IMR-90 (cell line): ENCODE measurements around the gene DNM2. TPM values are rescaled to one million over a fixed set of nuclear protein-coding genes. Genes with fewer than 3 reads are reported as not detected.

Experiments
- ATAC-seq: fragments of 200-7000 bp; cut with Tn5 transposase; 2 replicates; pipeline ENCODE4 v1.9.1; 2020; ENCODE audit warnings: low read depth, mild to moderate bottlenecking, moderate library complexity
- BruUV-seq: library from RNA; stranded (reverse); fragments of 400-500 nt; replicated peaks from 2 replicates; lab custom pipeline; 2021; lab: Mats Ljungman, UMichigan
- CTCF ChIA-PET: fragments of 300-600 bp; formaldehyde crosslinking; extraction: SDS; loops from one replicate; lab custom pipeline; 2021; ENCODE audit warnings: antibody characterized with exemption; lab: Yijun Ruan, JAX
- POLR2A ChIA-PET: fragments of 300-600 bp; sonication (Branson Sonifier 250); formaldehyde crosslinking; loops from one replicate; lab custom pipeline; 2022; ENCODE audit warnings: antibody characterized with exemption; ENCODE audit not compliant: unreplicated experiment; lab: Charles Lee
- DNase-seq: peaks from one replicate; pipeline ENCODE4 v3.0.0; 2013
- H2AFZ ChIP-seq: replicated peaks from 2 replicates; pipeline ENCODE3; 2013; ENCODE audit warnings: low read length, mild to moderate bottlenecking; ENCODE audit not compliant: poor library complexity
- H2AK5ac ChIP-seq: 2 replicates; pipeline ENCODE4 v1.6.1; 2013; ENCODE audit warnings: low read depth, low read length, inconsistent platforms
- H2AK9ac ChIP-seq: replicated peaks from 2 replicates; pipeline ENCODE3; 2013; ENCODE audit warnings: mild to moderate bottlenecking, low read depth, low read length, moderate library complexity; ENCODE audit not compliant: poor library complexity
- H2BK120ac ChIP-seq: 2 replicates; pipeline ENCODE4 v1.6.1; 2013; ENCODE audit warnings: low read depth, low read length, inconsistent platforms
- H2BK15ac ChIP-seq: 3 replicates; pipeline ENCODE4 v1.6.1; 2013; ENCODE audit warnings: low read depth, low read length, inconsistent platforms
- H2BK20ac ChIP-seq: 2 replicates; pipeline ENCODE4 v1.6.1; 2013; ENCODE audit warnings: low read depth, mild to moderate bottlenecking, inconsistent platforms, low read length, moderate library complexity
- H2BK5ac ChIP-seq: 2 replicates; pipeline ENCODE4 v1.6.1; 2013; ENCODE audit warnings: mild to moderate bottlenecking, low read depth, low read length, inconsistent platforms; ENCODE audit not compliant: poor library complexity, severe bottlenecking
- H3K14ac ChIP-seq: replicated peaks from 2 replicates; pipeline ENCODE4 v1.6.1; 2013; ENCODE audit warnings: low read depth, low read length, inconsistent platforms
- H3K18ac ChIP-seq: 2 replicates; pipeline ENCODE4 v1.6.1; 2013; ENCODE audit warnings: low read depth, low read length, control low read depth
- H3K23ac ChIP-seq: 2 replicates; pipeline ENCODE4 v1.6.1; 2013; ENCODE audit warnings: low read depth, low read length, inconsistent platforms
- H3K27ac ChIP-seq: 2 replicates; pipeline ENCODE4 v1.5.1; 2013; ENCODE audit warnings: mild to moderate bottlenecking, control low read depth, low read length; ENCODE audit not compliant: insufficient read depth
- H3K27me3 ChIP-seq: 2 replicates; pipeline ENCODE4 v1.6.1; 2013; ENCODE audit warnings: low read length; ENCODE audit not compliant: control insufficient read depth, insufficient read depth
- H3K36me3 ChIP-seq: 2 replicates; pipeline ENCODE4 v1.6.1; 2013; ENCODE audit warnings: low read length, mixed read lengths; ENCODE audit not compliant: control insufficient read depth, insufficient read depth
- H3K4ac ChIP-seq: 2 replicates; pipeline ENCODE4 v1.6.1; 2013; ENCODE audit warnings: low read depth, low read length, inconsistent platforms
- H3K4me1 ChIP-seq: 2 replicates; pipeline ENCODE4 v1.6.1; 2013; ENCODE audit warnings: low read length, mixed read lengths; ENCODE audit not compliant: control insufficient read depth, insufficient read depth
- H3K4me2 ChIP-seq: 2 replicates; pipeline ENCODE4 v1.6.1; 2013; ENCODE audit warnings: low read depth, mild to moderate bottlenecking, control low read depth, low read length, moderate library complexity
- H3K4me3 ChIP-seq: 2 replicates; pipeline ENCODE4 v1.5.1; 2013; ENCODE audit warnings: low read depth, mild to moderate bottlenecking, control low read depth, low read length, moderate library complexity; ENCODE audit not compliant: insufficient read depth
- H3K56ac ChIP-seq: 2 replicates; pipeline ENCODE4 v1.6.1; 2013; ENCODE audit warnings: low read length, inconsistent platforms; ENCODE audit not compliant: insufficient read depth; ENCODE audit errors: extremely low read depth
- H3K79me1 ChIP-seq, 2 experiments: 2 replicates each; pipeline ENCODE4 v1.6.1; 2013; ENCODE audit warnings: low read length in 2 of 2, inconsistent platforms in 1 of 2, low read depth in 1 of 2
- H3K9ac ChIP-seq: 2 replicates; pipeline ENCODE4 v1.6.1; 2013; ENCODE audit warnings: low read depth, low read length, control low read depth
- H3K9me1 ChIP-seq: 2 replicates; pipeline ENCODE4 v1.6.1; 2013; ENCODE audit warnings: low read length, inconsistent platforms; ENCODE audit not compliant: insufficient read depth
- H3K9me3 ChIP-seq: 2 replicates; pipeline ENCODE4 v1.6.1; 2013; ENCODE audit warnings: low read length; ENCODE audit not compliant: control insufficient read depth, insufficient read depth
- H4K20me1 ChIP-seq: 2 replicates; pipeline ENCODE4 v1.6.1; 2013; ENCODE audit warnings: low read length, inconsistent platforms; ENCODE audit not compliant: insufficient read depth
- H4K5ac ChIP-seq: 2 replicates; pipeline ENCODE4 v1.6.1; 2013; ENCODE audit warnings: mild to moderate bottlenecking, low read depth, low read length, control low read depth
- H4K8ac ChIP-seq, 2 experiments: 2 replicates each; pipeline ENCODE4 v1.6.1; 2013; ENCODE audit warnings: low read depth in 2 of 2, low read length in 2 of 2, control low read depth in 1 of 2, inconsistent platforms in 1 of 2
- H4K91ac ChIP-seq: 2 replicates; pipeline ENCODE4 v1.6.1; 2013; ENCODE audit warnings: low read depth, low read length, inconsistent platforms; ENCODE audit not compliant: insufficient read depth
- CEBPB ChIP-seq: IDR thresholded peaks from 2 replicates; pipeline ENCODE4 v1.6.1; 2012; ENCODE audit warnings: low read depth, low read length, improper control_type of control experiment
- CHD1 ChIP-seq: IDR thresholded peaks from 2 replicates; pipeline ENCODE4 v1.6.1; 2012; ENCODE audit warnings: low read depth, low read length, improper control_type of control experiment
- ELK1 ChIP-seq: fragments of 150-350 bp; IDR thresholded peaks from 2 replicates; pipeline ENCODE4 v1.6.1; 2016; ENCODE audit warnings: low read depth, mild to moderate bottlenecking, low read length, moderate library complexity, borderline replicate concordance
- FOS ChIP-seq: fragments of 150-350 bp; IDR thresholded peaks from 2 replicates; pipeline ENCODE4 v1.6.1; 2016; ENCODE audit warnings: low read depth, low read length
- MAFK ChIP-seq: IDR thresholded peaks from 2 replicates; pipeline ENCODE4 v1.6.1; 2012; ENCODE audit warnings: low read depth, low read length, improper control_type of control experiment
- MAZ ChIP-seq: IDR thresholded peaks from 2 replicates; pipeline ENCODE4 v1.6.1; 2012; ENCODE audit warnings: low read depth, mild to moderate bottlenecking, low read length, improper control_type of control experiment, moderate library complexity, borderline replicate concordance
- MXI1 ChIP-seq: IDR thresholded peaks from 2 replicates; pipeline ENCODE4 v1.6.1; 2012; ENCODE audit warnings: low read depth, mild to moderate bottlenecking, low read length, moderate library complexity, borderline replicate concordance
- NFE2L2 ChIP-seq: fragments of 150-350 bp; IDR thresholded peaks from 2 replicates; pipeline ENCODE4 v1.6.1; 2016; ENCODE audit warnings: low read depth, mild to moderate bottlenecking, low read length
- POLR2A ChIP-seq: IDR thresholded peaks from 2 replicates; pipeline ENCODE4 v1.6.1; 2012; ENCODE audit warnings: mild to moderate bottlenecking, low read depth, low read length
- RAD21 ChIP-seq: IDR thresholded peaks from 2 replicates; pipeline ENCODE4 v1.6.1; 2012; ENCODE audit warnings: low read length, improper control_type of control experiment
- RCOR1 ChIP-seq: IDR thresholded peaks from 2 replicates; pipeline ENCODE4 v1.6.1; 2012; ENCODE audit warnings: mild to moderate bottlenecking, low read length, improper control_type of control experiment; ENCODE audit not compliant: insufficient replicate concordance
- RFX5 ChIP-seq: IDR thresholded peaks from 2 replicates; pipeline ENCODE4 v1.8.0; 2012; ENCODE audit warnings: low read depth, mild to moderate bottlenecking, low read length, moderate library complexity
- SMC3 ChIP-seq: fragments of 150-350 bp; IDR thresholded peaks from 2 replicates; pipeline ENCODE4 v1.6.1; 2016; ENCODE audit warnings: low read depth, mild to moderate bottlenecking, antibody characterized with exemption, low read length, moderate library complexity
- USF2 ChIP-seq: fragments of 150-350 bp; IDR thresholded peaks from 2 replicates; pipeline ENCODE4 v1.6.1; 2017; ENCODE audit warnings: mild to moderate bottlenecking, antibody characterized with exemption, low read length, low read depth
- WGBS, 2 experiments: methylation state at CpG; one replicate each; pipeline versions ENCODE4 v1.1.5 to v1.1.7; 2013; ENCODE audit warnings: missing lambda C conversion rate in 2 of 2; ENCODE audit not compliant: insufficient read length in 1 of 2; ENCODE audit errors: extremely low coverage in 2 of 2; 5-methylcytosine and 5-hydroxymethylcytosine counted together
- dilution Hi-C: fragments of 300-500 bp; cut with HindIII; formaldehyde crosslinking; loops from one replicate; pipeline ENCODE4 v1.14.3; 2018; ENCODE audit warnings: low sequenced_read_pairs; ENCODE audit not compliant: unreplicated experiment
- in situ Hi-C: fragments of 300-500 bp; cut with MboI; formaldehyde crosslinking; loops from 3 replicates; pipeline ENCODE4 v1.14.3; 2019; ENCODE audit warnings: low sequenced_read_pairs, inconsistent platforms, mixed read lengths
- intact Hi-C: fragments of 100-400 bp; cut with micrococcal nuclease; formaldehyde crosslinking; loops from 2 replicates; pipeline ENCODE4 v1.10.0; 2022
- polyA plus RNA-seq, 3 experiments: library from polyadenylated mRNA; depleted of rRNA; stranded (reverse); fragments of >200 nt; gene quantifications; 2 replicates each; pipeline ENCODE4 v1.2.3, GENCODE V29; 2012; ENCODE audit warnings: low replicate concordance in 1 of 3
- total RNA-seq: library from RNA; depleted of rRNA; stranded (reverse); fragments of >200 nt; gene quantifications from 2 replicates; pipeline ENCODE4 v1.2.3, GENCODE V29; 2012

DNM2 gene
- total and polyA plus RNA-seq, 2 of the 4 experiments (the other 2 are of a cell fraction) = 55.6 to 74.2 TPM

GRCh38 chr19:10823690-10824089, 105.8 kb downstream of the DNM2 start:
- ATAC-seq = no peak
- peaks cover 10% of the 10 kb centered on the region; the same call in 1 of the 2 replicates for H3K9me1 ChIP-seq
- H3K9me3 ChIP-seq = no peaks in the 10 kb centered on the region
- H3K27me3 ChIP-seq = no peaks in the 10 kb centered on the region
- dilution Hi-C loops = no loop called here
- H4K91ac ChIP-seq = no peak overlapping the region
- H4K5ac ChIP-seq = no peak overlapping the region
- no peak overlapping the region for H3K4me2 ChIP-seq
- H3K79me1 ChIP-seq = peaks cover 8 to 25% of the 10 kb centered on the region in 2 experiments; a peak in 3 of 4 replicates
- H4K20me1 ChIP-seq = no peaks in the 10 kb centered on the region
- no peak overlapping the region for H2BK15ac ChIP-seq
- ChIA-PET POLR2A (no interaction called here), CTCF (no interaction called here)
- TF ChIP-seq ELK1 (no peak), RAD21 (no peak), CEBPB (no peak), FOS (no peak), CHD1 (no peak), MAZ (no peak), SMC3 (no peak), POLR2A (no peak), MAFK (no peak), RCOR1 (no peak), MXI1 (no peak), NFE2L2 (no peak), USF2 (no peak), RFX5 (no peak)
- no peak overlapping the region for H2BK20ac ChIP-seq
- 95% methylated on average over 5 of the region's 12 CpGs; no CpG with 5 or more reads in 1 of the 2 experiments for WGBS, 2 experiments
- no peak overlapping the region for H2AK5ac ChIP-seq
- no peak overlapping the region for H3K4ac ChIP-seq
- no peak overlapping the region for H2AK9ac ChIP-seq
- no peak overlapping the region for H3K14ac ChIP-seq
- in situ Hi-C loops = no loop called here
- no TSS peak for BruUV-seq
- H3K9ac ChIP-seq = no peak overlapping the region
- H2BK5ac ChIP-seq = no peak overlapping the region
- no peak overlapping the region for H2BK120ac ChIP-seq
- no peak overlapping the region for H3K4me3 ChIP-seq
- H4K8ac ChIP-seq = no peak overlapping the region
- H3K56ac ChIP-seq = no peak overlapping the region
- no peak overlapping the region for H3K18ac ChIP-seq
- H3K4me1 ChIP-seq = peaks cover 2% of the 10 kb centered on the region
- no peak for DNase-seq
- peaks cover 48% of the 10 kb centered on the region for H3K36me3 ChIP-seq
- intact Hi-C loops = no loop called here
- H2AFZ ChIP-seq = no peak overlapping the region
- no peak overlapping the region for H3K27ac ChIP-seq
- no peak overlapping the region for H3K23ac ChIP-seq
